GM12872 (cell line): ENCODE results near the gene MYBPC2.

Experiments used
- CTCF ChIP-seq: IDR thresholded peaks from 3 replicates; pipeline ENCODE4 v1.5.1; 2011; ENCODE audit warnings: low read depth, mild to moderate bottlenecking, low read length, moderate library complexity; ENCODE audit not compliant: insufficient read depth

Gene MYBPC2

GRCh38 chr19:50406156-50406820, 26.4 kb upstream of the MYBPC2 start:
- no peak for TF ChIP-seq CTCF

- TF ChIP-seq CTCF: no peak
These were observed 25.9 kb upstream of the MYBPC2 start for GRCh38 chr19:50406829-50407228.

- no peak for TF ChIP-seq CTCF
These were observed 23.3 kb upstream of the MYBPC2 start for GRCh38 chr19:50409347-50409746.

- no peak for TF ChIP-seq CTCF
These were observed 22.6 kb upstream of the MYBPC2 start for GRCh38 chr19:50410109-50410508.

GRCh38 chr19:50412419-50412818, 20.3 kb upstream of the MYBPC2 start:
- TF ChIP-seq CTCF: no peak

- TF ChIP-seq CTCF: no peak
These were observed 19.6 kb upstream of the MYBPC2 start for GRCh38 chr19:50413096-50413495.

GRCh38 chr19:50413531-50413930, 19.2 kb upstream of the MYBPC2 start:
- no peak for TF ChIP-seq CTCF
